ENCODE measurements around the gene VIPR1.

DNA sequence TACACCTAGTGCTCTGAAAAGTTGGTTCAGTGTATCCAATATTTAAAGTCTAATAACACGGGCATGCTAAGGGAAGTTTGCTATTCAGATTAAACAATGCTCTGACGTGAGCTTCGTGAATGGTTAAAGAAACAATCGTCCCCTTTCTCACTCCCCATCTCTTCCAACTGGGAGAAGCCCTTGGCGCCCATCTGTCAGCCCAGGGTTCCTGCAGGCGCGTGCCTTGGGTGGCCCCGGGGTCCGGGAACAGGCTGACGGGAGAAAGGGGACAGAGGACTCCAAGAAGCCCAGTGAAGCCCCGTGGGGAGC is 78.9 kb downstream of the VIPR1 start:
- TF ChIP-seq, protein P1, sequence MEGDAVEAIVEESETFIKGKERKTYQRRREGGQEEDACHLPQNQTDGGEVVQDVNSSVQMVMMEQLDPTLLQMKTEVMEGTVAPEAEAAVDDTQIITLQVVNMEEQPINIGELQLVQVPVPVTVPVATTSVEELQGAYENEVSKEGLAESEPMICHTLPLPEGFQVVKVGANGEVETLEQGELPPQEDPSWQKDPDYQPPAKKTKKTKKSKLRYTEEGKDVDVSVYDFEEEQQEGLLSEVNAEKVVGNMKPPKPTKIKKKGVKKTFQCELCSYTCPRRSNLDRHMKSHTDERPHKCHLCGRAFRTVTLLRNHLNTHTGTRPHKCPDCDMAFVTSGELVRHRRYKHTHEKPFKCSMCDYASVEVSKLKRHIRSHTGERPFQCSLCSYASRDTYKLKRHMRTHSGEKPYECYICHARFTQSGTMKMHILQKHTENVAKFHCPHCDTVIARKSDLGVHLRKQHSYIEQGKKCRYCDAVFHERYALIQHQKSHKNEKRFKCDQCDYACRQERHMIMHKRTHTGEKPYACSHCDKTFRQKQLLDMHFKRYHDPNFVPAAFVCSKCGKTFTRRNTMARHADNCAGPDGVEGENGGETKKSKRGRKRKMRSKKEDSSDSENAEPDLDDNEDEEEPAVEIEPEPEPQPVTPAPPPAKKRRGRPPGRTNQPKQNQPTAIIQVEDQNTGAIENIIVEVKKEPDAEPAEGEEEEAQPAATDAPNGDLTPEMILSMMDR (IDR thresholded peaks at IDR 0.05), result no peak
- TF ChIP-seq POLR2A (IDR thresholded peaks at IDR 0.05), result no peak
- TF ChIP-seq POLR2AphosphoS5 (IDR thresholded peaks at IDR 0.05), result no peak
